Stomach (tissue), 4 donors: ENCODE measurements around the gene MRPL21.

Experiments used
- POLR2A ChIP-seq, 4 donors: fragments of 450-650 bp; IDR thresholded peaks; one replicate each; pipeline ENCODE4 v1.6.1; 2016; ENCODE audit warnings: antibody characterized with exemption in 4 of 4, control low read depth in 2 of 4, mild to moderate bottlenecking in 1 of 4, moderate library complexity in 1 of 4
- TF ChIP-seq, protein P1 (sequence below), 7 experiments: fragments of 450-650 bp in 4 of 7; fragments of 200-600 bp in 3 of 7; sonication (generic) in 3 of 7; IDR thresholded peaks; one replicate each; pipeline ENCODE4 v1.5.1; 2016 to 2019; ENCODE audit warnings: antibody characterized with exemption in 7 of 7, control low read depth in 2 of 7, mild to moderate bottlenecking in 1 of 7

DNA sequence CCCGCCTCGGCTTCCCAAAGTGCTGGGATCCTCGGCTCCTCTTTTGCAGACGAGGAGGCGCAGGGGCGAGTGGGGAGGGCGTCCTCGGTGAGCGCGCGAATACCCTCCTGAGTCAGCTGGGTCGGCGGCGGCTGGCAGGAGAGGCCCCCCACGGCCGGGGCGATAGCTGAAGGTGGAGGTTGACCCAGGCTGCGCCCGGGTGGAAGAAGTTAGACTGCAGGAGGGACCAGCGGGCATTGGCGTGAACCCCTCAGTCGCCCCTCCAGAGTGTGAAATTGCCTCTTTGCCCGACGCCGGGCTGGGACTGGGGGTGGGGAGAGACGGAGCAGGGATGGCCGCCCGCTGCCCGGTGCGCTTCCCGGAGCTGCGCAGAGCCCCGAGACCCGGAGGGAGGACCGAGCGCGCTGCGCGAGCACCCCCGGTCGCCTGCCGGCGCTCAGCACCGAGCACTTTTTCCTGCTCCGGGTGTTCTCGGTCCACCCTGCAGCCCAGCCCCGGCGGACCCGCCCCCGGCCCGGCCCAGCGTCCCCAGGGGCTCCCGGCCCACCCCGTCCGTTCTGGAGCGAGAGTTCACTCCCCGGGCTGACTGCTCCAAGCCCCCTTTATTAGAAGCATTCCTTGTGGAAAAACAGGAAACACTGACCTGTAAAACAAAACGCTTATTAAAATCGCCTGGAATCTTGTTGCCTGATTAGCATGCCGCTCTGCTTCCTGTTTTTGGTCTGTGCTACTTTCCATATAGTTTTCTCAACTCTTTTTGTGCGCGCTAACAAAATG, 48.2 kb downstream of the MRPL21 start:
- no peak for TF ChIP-seq POLR2A (IDR thresholded peaks at IDR 0.05)
- TF ChIP-seq, protein P1, sequence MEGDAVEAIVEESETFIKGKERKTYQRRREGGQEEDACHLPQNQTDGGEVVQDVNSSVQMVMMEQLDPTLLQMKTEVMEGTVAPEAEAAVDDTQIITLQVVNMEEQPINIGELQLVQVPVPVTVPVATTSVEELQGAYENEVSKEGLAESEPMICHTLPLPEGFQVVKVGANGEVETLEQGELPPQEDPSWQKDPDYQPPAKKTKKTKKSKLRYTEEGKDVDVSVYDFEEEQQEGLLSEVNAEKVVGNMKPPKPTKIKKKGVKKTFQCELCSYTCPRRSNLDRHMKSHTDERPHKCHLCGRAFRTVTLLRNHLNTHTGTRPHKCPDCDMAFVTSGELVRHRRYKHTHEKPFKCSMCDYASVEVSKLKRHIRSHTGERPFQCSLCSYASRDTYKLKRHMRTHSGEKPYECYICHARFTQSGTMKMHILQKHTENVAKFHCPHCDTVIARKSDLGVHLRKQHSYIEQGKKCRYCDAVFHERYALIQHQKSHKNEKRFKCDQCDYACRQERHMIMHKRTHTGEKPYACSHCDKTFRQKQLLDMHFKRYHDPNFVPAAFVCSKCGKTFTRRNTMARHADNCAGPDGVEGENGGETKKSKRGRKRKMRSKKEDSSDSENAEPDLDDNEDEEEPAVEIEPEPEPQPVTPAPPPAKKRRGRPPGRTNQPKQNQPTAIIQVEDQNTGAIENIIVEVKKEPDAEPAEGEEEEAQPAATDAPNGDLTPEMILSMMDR (IDR thresholded peaks at IDR 0.05), result no peak
